GM18873 (cell line): ENCODE measurements around the gene CAMK2A.

Experiments used
- ATAC-seq: cut with Tn5 transposase; IDR thresholded peaks from one replicate; pipeline ENCODE4 v1.9.1; 2021; ENCODE audit warnings: mild to moderate bottlenecking, moderate library complexity, moderate number of reproducible peaks; ENCODE audit not compliant: unreplicated experiment, low FRiP score

CAMK2A gene

DNA sequence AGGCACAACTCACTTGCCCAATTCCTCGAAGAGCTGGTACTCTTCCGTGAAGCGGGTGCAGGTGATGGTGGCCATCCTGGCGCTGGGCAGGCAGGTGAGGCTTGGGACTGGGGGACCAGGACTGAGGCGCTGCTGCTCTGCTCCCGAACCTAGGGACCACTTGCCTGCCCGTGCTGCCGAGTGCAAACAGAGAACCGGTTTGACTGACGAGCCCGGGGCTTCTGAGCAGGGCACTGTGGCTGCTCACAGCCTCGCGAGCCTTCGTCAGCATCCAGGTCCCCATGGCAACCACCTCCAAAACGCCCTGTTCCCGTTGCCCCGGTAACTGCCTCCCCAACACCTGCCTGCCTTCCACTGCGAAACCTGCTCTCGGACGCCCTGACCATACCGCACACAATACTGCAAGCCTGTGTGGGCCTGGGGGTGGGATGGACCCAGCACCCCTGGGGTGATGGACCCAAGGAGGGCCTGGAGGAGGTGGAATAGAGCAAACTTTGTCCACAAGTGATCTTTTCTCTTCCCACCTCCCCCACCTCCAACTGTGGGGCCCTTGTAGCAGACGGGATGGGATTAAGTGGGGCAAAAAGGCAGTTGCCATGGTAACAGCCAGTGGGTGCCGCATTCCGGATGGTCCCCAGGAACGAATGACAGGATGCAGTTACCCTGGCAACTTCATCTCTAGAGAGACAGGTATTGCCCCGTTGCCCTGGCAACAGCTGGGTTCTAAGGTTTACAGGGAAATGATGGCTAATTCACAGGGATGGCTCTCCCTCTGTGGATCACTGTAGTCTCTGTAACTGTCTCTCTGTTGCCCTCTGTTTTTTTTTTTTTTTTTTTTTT lies at the start of gene CAMK2A:
Gene CAMK2A, minus strand, starts transcription at position 223 of the 840 bp plus-strand sequence. Its CDS starts 148 bp downstream, at position 75.
- ATAC-seq = no peak

- ATAC-seq = no peak
Measured at GRCh38 chr5:150339165-150339564, 49.6 kb upstream of the CAMK2A start.

- ATAC-seq = no peak
Measured at GRCh38 chr5:150338546-150338945, 49.0 kb upstream of the CAMK2A start.

DNA sequence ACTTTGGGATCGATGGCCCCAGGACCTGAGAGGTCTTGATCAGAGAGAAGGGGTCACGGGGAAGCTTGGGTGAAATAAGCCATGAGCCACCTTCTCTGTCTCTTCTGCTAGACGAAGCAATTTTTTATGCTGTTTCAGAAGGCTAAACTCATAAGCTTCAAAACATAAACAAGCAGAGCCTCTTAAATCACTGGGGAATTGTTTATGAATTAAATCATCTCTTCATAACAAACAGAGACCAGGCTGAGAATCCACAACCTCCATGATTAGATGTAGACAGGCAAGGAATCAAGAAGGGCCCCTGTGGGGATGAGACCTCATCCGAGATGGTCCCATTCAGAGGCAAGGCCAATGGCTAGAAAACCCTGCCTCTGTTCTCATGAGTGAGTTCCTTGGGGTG lies 46.2 kb upstream of the CAMK2A start:
- no peak for ATAC-seq

- no peak for ATAC-seq
Measured at GRCh38 chr5:150333400-150333799, 43.8 kb upstream of the CAMK2A start.

DNA sequence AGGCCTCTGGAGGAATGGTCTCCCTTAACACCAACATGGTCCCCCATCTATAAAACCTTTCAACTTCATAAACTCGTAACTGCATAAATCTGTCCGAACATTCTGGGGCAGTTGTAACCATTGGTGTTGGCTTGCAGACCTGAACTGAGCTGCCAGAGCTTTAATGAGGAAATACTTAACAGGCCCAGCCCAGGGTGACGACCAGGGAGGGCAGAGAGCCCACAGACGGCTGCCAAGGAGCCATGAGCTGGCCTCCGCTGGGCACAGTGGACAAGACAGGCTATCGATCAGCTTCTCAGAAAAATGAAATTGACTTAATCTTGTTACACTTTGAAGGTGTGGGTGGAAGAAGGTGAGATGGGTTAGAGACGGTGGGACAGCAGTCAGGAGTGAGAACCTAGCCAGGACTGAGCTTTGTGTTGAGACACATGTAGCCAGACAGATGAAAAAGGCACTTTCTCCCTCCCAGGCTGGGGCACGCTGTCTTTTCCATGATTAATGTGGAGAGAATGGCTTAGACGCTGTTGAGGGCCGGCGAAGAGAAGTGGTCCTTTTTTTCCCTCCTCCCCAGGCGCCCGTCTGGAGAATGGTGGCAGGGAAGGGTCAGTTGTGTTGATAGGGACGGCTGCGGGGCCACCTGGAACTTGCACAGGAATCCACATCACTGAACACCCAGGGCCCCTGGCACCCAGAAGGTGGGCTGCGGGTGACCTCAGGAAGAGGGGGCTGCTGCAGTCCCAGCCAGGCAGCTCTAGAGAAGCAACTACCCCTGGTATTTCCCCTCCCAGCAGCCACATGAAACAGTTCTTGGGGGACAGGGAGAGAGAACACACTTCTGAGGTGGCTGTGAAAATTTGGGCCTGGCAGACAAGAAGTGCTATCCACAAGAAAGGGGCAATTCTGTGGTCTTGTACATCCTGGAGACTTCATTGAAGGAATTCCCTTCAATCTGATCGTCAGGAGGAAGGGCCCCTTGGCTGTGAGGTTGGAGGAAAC lies 40.6 kb upstream of the CAMK2A start:
- ATAC-seq = no peak

DNA sequence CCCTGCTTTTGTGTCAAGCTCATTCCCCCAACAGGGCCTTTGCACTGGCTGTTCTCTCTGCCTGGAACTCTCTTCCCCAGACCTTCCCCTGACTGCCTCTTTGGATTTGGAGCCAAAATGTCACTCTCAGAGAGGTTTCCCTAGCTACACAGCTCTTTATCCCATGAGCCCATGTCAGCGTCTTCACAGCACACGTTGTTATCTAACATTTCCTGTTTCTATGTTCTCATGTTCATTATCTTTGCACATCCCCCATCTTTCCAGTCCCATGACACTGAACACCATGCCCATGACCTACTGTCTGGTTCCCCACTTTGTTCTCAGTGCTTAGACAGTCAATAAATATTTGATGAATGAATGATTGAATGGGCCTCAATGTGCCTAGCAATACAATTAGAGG lies 39.5 kb upstream of the CAMK2A start:
- ATAC-seq = no peak

DNA sequence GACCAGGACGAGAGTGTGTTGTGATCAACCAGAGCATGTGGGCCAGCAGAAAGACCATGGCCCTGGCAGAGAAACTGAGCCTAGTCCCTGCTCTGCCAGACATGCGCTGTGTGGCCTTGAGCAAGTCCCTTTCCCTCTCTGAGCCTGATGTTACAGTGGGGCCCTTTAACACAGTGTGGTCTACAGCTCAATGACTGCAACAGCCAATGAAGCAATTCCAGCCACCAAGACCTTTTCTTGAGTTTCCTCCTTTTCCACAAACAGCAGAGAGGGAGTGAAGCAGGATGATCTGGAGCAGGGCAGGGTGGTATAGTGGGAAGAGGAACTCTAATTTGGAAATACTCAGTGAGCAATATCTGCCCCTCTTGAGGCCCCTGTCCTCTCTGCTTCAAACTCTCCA lies 38.9 kb upstream of the CAMK2A start:
- ATAC-seq = no peak

DNA sequence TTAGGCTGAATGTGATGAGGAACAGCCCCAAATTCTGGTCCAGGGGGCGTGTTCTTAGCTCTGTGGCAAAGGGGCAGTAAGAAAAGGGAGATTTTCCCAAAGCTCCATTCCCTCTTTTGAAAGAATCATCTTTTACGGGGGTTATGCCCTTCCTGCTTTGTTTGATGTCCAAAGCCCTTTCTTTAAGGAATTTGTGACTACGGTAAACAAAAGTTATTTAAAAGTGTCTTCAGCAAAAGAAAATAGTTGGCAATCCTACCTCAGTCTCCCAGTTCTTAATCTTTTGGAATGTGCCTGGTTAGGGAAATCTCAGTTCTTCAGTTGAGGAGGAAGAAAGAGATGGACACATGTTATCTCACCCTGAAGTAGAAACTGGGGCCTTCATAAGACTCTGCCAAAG lies 37.6 kb upstream of the CAMK2A start:
- no peak for ATAC-seq

GRCh38 chr5:150326707-150327106 lies 37.1 kb upstream of the CAMK2A start:
- ATAC-seq = no peak

- ATAC-seq = no peak
Measured at GRCh38 chr5:150325426-150325825, 35.9 kb upstream of the CAMK2A start.

- ATAC-seq = no peak
Measured at GRCh38 chr5:150323819-150324218, 34.2 kb upstream of the CAMK2A start.

- ATAC-seq = no peak
Measured at GRCh38 chr5:150323092-150323491, 33.5 kb upstream of the CAMK2A start.

GRCh38 chr5:150322202-150322601 lies 32.6 kb upstream of the CAMK2A start:
- no peak for ATAC-seq

DNA sequence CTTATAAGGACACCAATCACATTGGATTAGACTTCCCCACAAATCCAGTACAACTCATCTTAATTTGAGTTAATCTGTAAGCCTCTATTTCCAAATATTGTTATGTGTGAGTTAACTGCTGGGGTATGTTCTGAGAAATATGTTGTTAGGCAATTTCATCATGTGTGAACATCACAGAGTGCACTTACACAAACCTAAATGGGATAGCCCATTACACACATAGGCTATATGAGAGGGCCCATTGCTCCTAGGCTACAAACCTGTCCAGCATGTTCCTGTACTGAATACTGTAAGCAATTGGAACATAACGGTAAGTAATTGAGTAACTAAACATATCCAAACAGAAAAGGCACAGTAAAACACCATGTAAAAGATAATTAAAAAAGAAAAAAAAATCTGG lies 32.2 kb upstream of the CAMK2A start:
- no peak for ATAC-seq

- no peak for ATAC-seq
Measured at GRCh38 chr5:150321211-150321610, 31.6 kb upstream of the CAMK2A start.

DNA sequence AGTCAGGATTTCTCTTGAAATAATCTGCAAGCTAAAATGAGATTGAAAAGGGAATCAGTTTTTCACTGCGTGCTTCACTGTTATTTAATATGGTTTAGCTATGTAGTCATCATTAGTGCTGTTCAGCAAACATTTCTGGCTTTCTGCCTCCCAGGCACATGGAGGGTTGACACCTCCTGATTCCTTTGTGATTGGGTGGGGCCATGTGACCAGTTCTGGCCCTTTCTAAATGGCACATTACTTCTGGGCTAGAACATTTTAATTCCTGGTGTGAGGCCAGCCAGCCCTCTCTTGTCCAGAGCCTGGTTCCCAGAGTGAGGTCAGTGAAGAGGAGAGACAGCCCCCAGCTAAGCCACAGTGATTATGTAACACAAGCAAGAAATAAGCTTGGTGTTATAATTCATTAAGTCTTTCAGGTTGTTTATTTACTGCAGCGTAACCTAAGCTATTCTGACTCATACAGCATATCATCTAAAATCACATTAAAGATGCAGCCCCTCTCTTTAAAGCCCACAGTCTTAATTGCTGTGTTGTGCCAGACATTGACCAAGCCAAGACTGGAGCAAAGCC lies 30.6 kb upstream of the CAMK2A start:
- ATAC-seq = no peak

DNA sequence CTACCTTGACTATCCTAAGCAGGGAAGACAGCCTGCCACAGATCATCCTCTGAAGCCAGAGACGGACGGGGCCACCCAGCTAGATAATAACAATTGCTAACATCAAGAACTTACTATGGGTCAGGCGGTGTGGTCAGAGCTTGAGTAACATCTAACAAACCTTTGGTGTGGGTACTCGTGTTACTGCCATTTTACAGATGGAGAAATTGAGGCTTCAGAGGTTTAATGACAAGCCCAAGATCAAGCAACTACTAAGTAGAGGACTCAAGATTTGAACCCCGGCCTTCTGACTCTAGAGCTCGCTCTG lies 29.9 kb upstream of the CAMK2A start:
- no peak for ATAC-seq

GRCh38 chr5:150318613-150319483 lies 29.3 kb upstream of the CAMK2A start:
- no peak for ATAC-seq
